Ectodermal cell (in vitro differentiated cells): ENCODE measurements around the gene TMEM72.

Experiments used
- H3K27ac ChIP-seq: 2 replicates; pipeline ENCODE4 v1.7.0; 2013; ENCODE audit warnings: mild to moderate bottlenecking, low read depth, low read length; ENCODE audit not compliant: insufficient read depth, poor library complexity, severe bottlenecking
- H3K27me3 ChIP-seq: 2 replicates; pipeline ENCODE4 v1.7.0; 2013; ENCODE audit warnings: mild to moderate bottlenecking, low read length; ENCODE audit not compliant: insufficient read depth, control insufficient read depth, poor library complexity, severe bottlenecking
- H3K36me3 ChIP-seq: one replicate; pipeline ENCODE4 v1.7.0; 2013; ENCODE audit warnings: low read length; ENCODE audit not compliant: control insufficient read depth, insufficient read depth
- H3K4me1 ChIP-seq: one replicate; pipeline ENCODE4 v1.7.0; 2013; ENCODE audit warnings: low read length; ENCODE audit not compliant: control insufficient read depth, insufficient read depth
- H3K4me3 ChIP-seq: 2 replicates; pipeline ENCODE4 v1.7.0; 2013; ENCODE audit warnings: low read depth, low read length, control low read depth; ENCODE audit not compliant: insufficient read depth
- H3K9me3 ChIP-seq: 2 replicates; pipeline ENCODE4 v1.7.0; 2013; ENCODE audit warnings: mild to moderate bottlenecking, low read length, moderate library complexity; ENCODE audit not compliant: control insufficient read depth
- WGBS, 2 experiments: methylation state at CpG; one replicate each; pipeline ENCODE4 v1.1.7; 2013; ENCODE audit warnings: missing lambda C conversion rate in 2 of 2; 5-methylcytosine and 5-hydroxymethylcytosine counted together

The TMEM72 gene

GRCh38 chr10:44925811-44926750 is 14.9 kb downstream of the TMEM72 start:
- Histone ChIP-seq H3K27ac (no peak overlapping the region), H3K9me3 (no peaks in the 10 kb centered on the region), H3K4me3 (no peak overlapping the region), H3K4me1 (no peaks in the 10 kb centered on the region), H3K27me3 (no peaks in the 10 kb centered on the region), H3K36me3 (no peaks in the 10 kb centered on the region)
- 93 to 94% methylated on average over 16 of the region's 16 CpGs for WGBS, 2 experiments

GRCh38 chr10:44926751-44927351 is 15.7 kb downstream of the TMEM72 start:
- H3K9me3 ChIP-seq: no peaks in the 10 kb centered on the region
- no peaks in the 10 kb centered on the region for H3K36me3 ChIP-seq
- 83% methylated on average over 9 to 10 of the region's 10 CpGs for WGBS, 2 experiments
- no peak overlapping the region for H3K4me3 ChIP-seq
- no peaks in the 10 kb centered on the region for H3K4me1 ChIP-seq
- no peak overlapping the region for H3K27ac ChIP-seq
- no peaks in the 10 kb centered on the region for H3K27me3 ChIP-seq

DNA sequence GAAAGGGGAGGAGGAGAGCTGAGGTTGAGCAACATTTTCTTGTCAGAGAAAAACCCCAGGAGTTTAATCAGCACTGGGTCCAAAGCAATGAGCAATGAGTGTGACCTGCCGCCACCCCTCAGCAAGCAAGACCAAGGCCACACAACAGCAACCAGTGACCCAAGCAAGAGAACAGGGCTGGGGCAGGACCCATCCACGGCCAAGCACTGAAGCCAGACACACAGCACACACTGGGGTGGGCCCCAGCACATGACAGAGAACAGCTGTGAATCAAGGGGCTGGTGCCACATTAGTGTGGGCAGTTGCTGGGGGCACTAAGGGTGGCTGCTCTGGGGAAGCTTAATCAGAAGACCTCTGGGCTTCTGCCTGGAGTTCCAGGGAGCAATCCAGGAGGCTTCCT is 16.2 kb downstream of the TMEM72 start:
- Histone ChIP-seq H3K9me3 (no peaks in the 10 kb centered on the region), H3K4me3 (no peak overlapping the region)
- WGBS, 2 experiments: 84 to 87% methylated on average over 2 of the region's 2 CpGs

DNA sequence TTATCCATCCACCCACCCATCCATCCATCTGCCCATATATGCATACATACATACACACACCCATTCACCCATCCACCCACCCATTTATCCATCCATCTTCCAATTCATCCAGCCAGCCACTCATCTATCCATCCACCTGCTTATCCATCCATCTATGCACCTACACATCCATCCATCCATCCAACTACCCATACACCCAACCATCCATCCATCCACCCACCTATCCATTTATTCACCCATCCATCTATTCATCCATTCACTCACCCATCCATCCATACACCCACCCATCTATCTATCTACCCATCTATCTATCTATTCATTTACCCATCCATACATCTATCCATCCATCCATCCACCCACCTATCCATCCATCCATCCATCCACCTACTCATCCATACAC is 17.3 kb downstream of the TMEM72 start:
- Histone ChIP-seq H3K36me3 (no peaks in the 10 kb centered on the region), H3K27me3 (no peaks in the 10 kb centered on the region), H3K9me3 (no peaks in the 10 kb centered on the region), H3K4me1 (no peaks in the 10 kb centered on the region), H3K4me3 (no peak overlapping the region), H3K27ac (no peak overlapping the region)

More for the DNA sequence above, 16.2 kb downstream of the TMEM72 start:
- Histone ChIP-seq H3K27me3 (no peaks in the 10 kb centered on the region), H3K4me1 (no peaks in the 10 kb centered on the region), H3K27ac (no peak overlapping the region), H3K36me3 (no peaks in the 10 kb centered on the region)

- H3K27me3 ChIP-seq: no peaks in the 10 kb centered on the region
- no peaks in the 10 kb centered on the region for H3K9me3 ChIP-seq
- H3K27ac ChIP-seq: no peak overlapping the region
- H3K36me3 ChIP-seq: no peaks in the 10 kb centered on the region
- no peaks in the 10 kb centered on the region for H3K4me1 ChIP-seq
- WGBS, 2 experiments: 89% methylated on average over 8 of the region's 8 CpGs
- no peak overlapping the region for H3K4me3 ChIP-seq
These were observed 18.5 kb downstream of the TMEM72 start for GRCh38 chr10:44929356-44930255.

DNA sequence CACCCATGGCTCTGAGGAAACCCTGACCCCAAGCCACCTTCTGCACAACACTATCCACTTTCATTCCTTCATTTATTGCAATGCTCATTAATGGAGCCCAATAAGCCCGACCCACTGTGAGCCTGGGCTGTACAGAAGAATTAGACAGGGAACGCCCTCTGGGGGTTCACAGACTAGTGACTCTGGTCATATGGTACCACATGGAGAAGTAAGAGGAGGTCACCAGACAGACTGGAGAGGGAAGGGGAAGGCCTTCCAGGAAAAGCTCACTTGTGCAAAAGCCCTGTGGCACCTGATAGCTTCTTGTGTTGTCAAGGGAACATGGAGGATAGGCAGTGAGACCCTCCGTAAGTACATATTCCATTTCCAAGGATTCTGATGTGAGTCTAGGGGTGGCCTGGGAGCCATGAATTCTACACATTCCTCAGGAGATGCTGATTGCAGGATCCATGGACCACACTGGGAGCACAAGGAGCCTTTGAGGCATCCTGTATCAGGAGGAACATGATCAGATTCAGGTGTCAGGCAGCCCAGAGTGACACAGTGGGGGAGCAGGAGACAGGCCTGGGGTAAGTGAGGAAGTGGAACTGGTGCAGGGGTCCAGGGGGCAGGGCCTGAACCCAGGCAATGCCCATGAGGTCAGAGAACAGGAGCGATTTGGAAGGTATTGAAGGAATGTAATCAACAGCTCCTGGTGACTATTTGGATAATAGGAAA is 19.9 kb downstream of the TMEM72 start:
- H3K4me3 ChIP-seq: no peak overlapping the region
- H3K9me3 ChIP-seq: no peaks in the 10 kb centered on the region
- H3K27ac ChIP-seq: no peak overlapping the region
- H3K4me1 ChIP-seq: no peaks in the 10 kb centered on the region
- H3K36me3 ChIP-seq: no peaks in the 10 kb centered on the region
- WGBS, 2 experiments: 92 to 93% methylated on average over 4 of the region's 4 CpGs
- H3K27me3 ChIP-seq: no peaks in the 10 kb centered on the region

DNA sequence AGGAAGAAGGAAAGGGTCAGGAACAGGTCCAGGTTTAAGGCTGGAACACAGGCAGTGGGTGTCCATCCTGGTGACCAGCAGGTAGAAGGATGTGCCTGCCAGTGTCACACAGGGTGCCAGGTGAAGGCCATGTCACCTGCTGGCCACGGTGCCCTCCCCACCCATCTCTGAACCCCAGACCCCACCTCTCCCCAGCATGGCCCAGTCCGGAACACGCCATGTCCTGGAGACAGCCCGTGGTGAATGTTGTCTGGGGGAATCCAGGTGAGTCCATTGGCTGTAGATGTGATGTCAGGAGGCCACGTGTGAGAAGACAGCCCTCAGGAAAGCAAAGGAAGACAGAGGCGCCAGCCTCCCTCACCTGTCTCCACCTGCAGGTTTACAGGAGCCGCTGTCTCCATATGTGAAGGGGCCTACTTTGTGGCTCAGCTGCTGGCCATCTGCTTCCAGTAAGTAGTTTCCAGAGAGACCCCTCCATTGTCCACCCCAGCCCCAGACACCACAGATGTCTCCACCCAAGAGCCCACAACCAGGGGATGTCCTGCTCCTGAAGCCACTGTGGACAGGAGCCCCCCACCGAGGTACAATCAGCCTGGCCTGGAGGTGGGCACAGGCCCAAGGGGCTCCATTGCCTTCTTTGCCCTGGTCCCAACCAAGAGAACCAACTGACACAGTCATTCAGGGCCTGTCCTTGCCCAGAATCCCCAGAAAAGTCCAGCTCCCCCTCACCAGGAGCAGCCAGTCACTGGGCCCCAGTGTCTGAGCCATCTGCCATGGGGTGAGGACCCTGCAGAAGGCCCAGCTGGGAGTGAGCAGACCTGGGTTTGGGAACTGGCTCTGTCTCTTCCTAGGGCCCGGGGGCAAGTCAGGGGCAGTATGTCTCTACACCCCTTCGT is 20.7 kb downstream of the TMEM72 start:
- H3K27me3 ChIP-seq: no peaks in the 10 kb centered on the region
- H3K36me3 ChIP-seq: no peaks in the 10 kb centered on the region
- H3K4me1 ChIP-seq: no peaks in the 10 kb centered on the region
- H3K27ac ChIP-seq: no peak overlapping the region
- no peak overlapping the region for H3K4me3 ChIP-seq
- 87 to 90% methylated on average over 9 to 10 of the region's 10 CpGs for WGBS, 2 experiments
- H3K9me3 ChIP-seq: no peaks in the 10 kb centered on the region

- WGBS, 2 experiments: 51% methylated on average over 10 of the region's 10 CpGs
- H3K36me3 ChIP-seq: no peaks in the 10 kb centered on the region
- H3K4me1 ChIP-seq: no peaks in the 10 kb centered on the region
- no peak overlapping the region for H3K4me3 ChIP-seq
- H3K9me3 ChIP-seq: no peaks in the 10 kb centered on the region
- H3K27me3 ChIP-seq: no peaks in the 10 kb centered on the region
- H3K27ac ChIP-seq: no peak overlapping the region
These were observed 21.6 kb downstream of the TMEM72 start for GRCh38 chr10:44932517-44933450.
